B cell (primary cell): ENCODE results near the gene ITGB4. TPM values are rescaled to one million over a fixed set of nuclear protein-coding genes. Genes with fewer than 3 reads are reported as not detected.

Experiments
- ATAC-seq: fragments of 200-7000 bp; cut with Tn5 transposase; one replicate; pipeline ENCODE4 v1.10.0; 2021; ENCODE audit warnings: low read depth, mild to moderate bottlenecking, moderate number of reproducible peaks, moderate library complexity
- CTCF ChIA-PET: fragments of 350-600 bp; sonication (Branson Sonifier 250); formaldehyde crosslinking; loops from one replicate; lab custom pipeline; 2021; ENCODE audit warnings: antibody characterized with exemption, inconsistent platforms; lab: Charles Lee
- POLR2A ChIA-PET: fragments of 350-600 bp; sonication (Branson Sonifier 250); formaldehyde crosslinking; loops from one replicate; lab custom pipeline; 2021; ENCODE audit warnings: antibody characterized with exemption; lab: Charles Lee
- DNase-seq: peaks from one replicate; pipeline ENCODE4 v3.0.0; 2013
- H2AFZ ChIP-seq: 2 replicates; pipeline ENCODE4 v1.6.1; 2012; ENCODE audit warnings: mild to moderate bottlenecking, low read depth, low read length; ENCODE audit not compliant: insufficient read depth, poor library complexity, severe bottlenecking
- H3K27ac ChIP-seq, 2 donors: 1 replicate in 1 of 2; 2 replicates in 1 of 2; pipeline ENCODE4 v1.5.1; 2012 to 2013; ENCODE audit warnings: low read length in 2 of 2, mild to moderate bottlenecking in 2 of 2, moderate library complexity in 1 of 2
- H3K27me3 ChIP-seq, 4 experiments: fragments of 200-600 bp in 1 of 4; sonication (generic) in 1 of 4; replicated peaks in 1 of 4; 1 replicate in 2 of 4; 2 replicates in 2 of 4; pipeline versions ENCODE4 v1.6.1 to v1.7.0; 2013 to 2016; ENCODE audit warnings: low read length in 3 of 4, mild to moderate bottlenecking in 2 of 4, mixed read lengths in 1 of 4, moderate library complexity in 1 of 4; ENCODE audit not compliant: insufficient read depth in 4 of 4, control insufficient read depth in 3 of 4; ENCODE audit errors: control extremely low read depth in 1 of 4
- H3K36me3 ChIP-seq, 2 experiments: replicated peaks in 1 of 2; 1 replicate in 1 of 2; 2 replicates in 1 of 2; pipeline versions ENCODE4 v1.6.1 to v1.7.1; 2013; ENCODE audit warnings: low read length in 1 of 2; ENCODE audit not compliant: insufficient read depth in 2 of 2, control insufficient read depth in 1 of 2; ENCODE audit errors: control extremely low read depth in 1 of 2, extremely low read depth in 1 of 2
- H3K4me1 ChIP-seq, 2 donors: fragments of 200-600 bp in 1 of 2; sonication (generic) in 1 of 2; 1 replicate in 1 of 2; 2 replicates in 1 of 2; pipeline versions ENCODE4 v1.5.1 to v1.6.1; 2013 to 2017; ENCODE audit warnings: low read length in 2 of 2; ENCODE audit not compliant: control insufficient read depth in 2 of 2, insufficient read depth in 2 of 2
- H3K4me2 ChIP-seq: replicated peaks from 2 replicates; pipeline ENCODE3; 2012; ENCODE audit warnings: mild to moderate bottlenecking, low read depth, low read length; ENCODE audit not compliant: poor library complexity, severe bottlenecking
- H3K4me3 ChIP-seq, 5 experiments: fragments of 200-600 bp in 1 of 5; sonication (generic) in 1 of 5; 1 replicate in 3 of 5; 2 replicates in 2 of 5; pipeline versions ENCODE4 v1.5.1 to v1.7.0; 2011 to 2016; ENCODE audit warnings: low read length in 4 of 5, mild to moderate bottlenecking in 4 of 5, low read depth in 2 of 5, control low read depth in 1 of 5, moderate library complexity in 1 of 5; ENCODE audit not compliant: insufficient read depth in 1 of 5; ENCODE audit errors: control extremely low read depth in 1 of 5, extremely low read depth in 1 of 5
- H3K79me2 ChIP-seq: fragments of 200-600 bp; sonication (generic); one replicate; pipeline ENCODE4 v1.6.0; 2016; ENCODE audit warnings: low read length; ENCODE audit not compliant: control insufficient read depth, insufficient read depth
- H3K9ac ChIP-seq: fragments of 200-600 bp; sonication (generic); 2 replicates; pipeline ENCODE4 v1.6.1; 2017; ENCODE audit warnings: mild to moderate bottlenecking, low read length, moderate library complexity
- H3K9me3 ChIP-seq, 3 donors: one replicate each; pipeline versions ENCODE4 v1.6.1 to v1.7.1; 2013; ENCODE audit warnings: low read length in 2 of 3; ENCODE audit not compliant: control insufficient read depth in 2 of 3, insufficient read depth in 1 of 3; ENCODE audit errors: control extremely low read depth in 1 of 3
- H4K20me1 ChIP-seq: 2 replicates; pipeline ENCODE4 v1.6.0; 2012; ENCODE audit warnings: mild to moderate bottlenecking, low read length; ENCODE audit not compliant: insufficient read depth, control insufficient read depth, poor library complexity, severe bottlenecking
- H3K27ac Mint-ChIP-seq: one replicate; pipeline ENCODE4 v1.8.0; 2021; ENCODE audit warnings: mixed read lengths
- H3K27me3 Mint-ChIP-seq: one replicate; pipeline ENCODE4 v1.8.0; 2021; ENCODE audit warnings: mixed read lengths
- H3K4me1 Mint-ChIP-seq: one replicate; pipeline ENCODE4 v1.8.0; 2021; ENCODE audit warnings: mixed read lengths
- H3K4me3 Mint-ChIP-seq: one replicate; pipeline ENCODE4 v1.8.0; 2021; ENCODE audit warnings: mixed read lengths
- H3K9me3 Mint-ChIP-seq: one replicate; pipeline ENCODE4 v1.8.0; 2022; ENCODE audit warnings: mixed read lengths; ENCODE audit not compliant: insufficient read depth
- EZH2 ChIP-seq: IDR thresholded peaks from 2 replicates; pipeline ENCODE4 v1.6.1; 2012; ENCODE audit warnings: borderline replicate concordance, low read depth, mild to moderate bottlenecking, moderate library complexity, low read length; ENCODE audit not compliant: insufficient read depth, poor library complexity, severe bottlenecking
- WGBS: methylation state at CpG from one replicate; pipeline ENCODE4 v1.1.5; 2013; ENCODE audit warnings: missing lambda C conversion rate; ENCODE audit not compliant: insufficient coverage; 5-methylcytosine and 5-hydroxymethylcytosine counted together
- intact Hi-C: fragments of 100-400 bp; cut with micrococcal nuclease; formaldehyde crosslinking; loops from one replicate; pipeline ENCODE4 v1.10.0; 2022
- polyA plus RNA-seq: library from polyadenylated mRNA; depleted of rRNA; stranded (reverse); fragments of >200 nt; gene quantifications from 2 replicates; pipeline ENCODE4 v1.2.3, GENCODE V29; 2012
- total RNA-seq, 2 donors: library from RNA; stranded (reverse); fragments of 120-200 nt in 1 of 2; gene quantifications; 1 replicate in 1 of 2; 2 replicates in 1 of 2; pipeline versions ENCODE4 v1.2.3 to v1.2.4, GENCODE V29; 2013 to 2022
- TF ChIP-seq, protein P1 (sequence below): fragments of 200-600 bp; IDR thresholded peaks from one replicate; pipeline ENCODE4 v1.8.0; 2022; ENCODE audit warnings: antibody characterized with exemption, mild to moderate bottlenecking

Gene ITGB4
- total and polyA plus RNA-seq, 2 donors (not counting 1 experiment from before 2014, with no cell fraction given): 0.12 to 0.81 TPM

DNA sequence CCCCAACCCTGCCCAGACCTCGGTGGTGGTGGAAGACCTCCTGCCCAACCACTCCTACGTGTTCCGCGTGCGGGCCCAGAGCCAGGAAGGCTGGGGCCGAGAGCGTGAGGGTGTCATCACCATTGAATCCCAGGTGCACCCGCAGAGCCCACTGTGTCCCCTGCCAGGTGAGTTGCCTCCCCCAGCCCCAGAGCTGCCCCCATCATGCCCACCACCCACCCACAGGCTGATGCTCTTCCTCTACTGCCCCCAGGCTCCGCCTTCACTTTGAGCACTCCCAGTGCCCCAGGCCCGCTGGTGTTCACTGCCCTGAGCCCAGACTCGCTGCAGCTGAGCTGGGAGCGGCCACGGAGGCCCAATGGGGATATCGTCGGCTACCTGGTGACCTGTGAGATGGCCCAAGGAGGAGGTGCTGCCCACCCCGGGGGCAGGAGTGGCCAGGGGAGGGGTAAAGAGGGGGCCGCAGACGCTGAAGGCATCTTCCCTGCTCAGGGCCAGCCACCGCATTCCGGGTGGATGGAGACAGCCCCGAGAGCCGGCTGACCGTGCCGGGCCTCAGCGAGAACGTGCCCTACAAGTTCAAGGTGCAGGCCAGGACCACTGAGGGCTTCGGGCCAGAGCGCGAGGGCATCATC, 35.3 kb downstream of the ITGB4 start:
- Histone ChIP-seq H3K9ac (no peak overlapping the region), H2AFZ (no peak overlapping the region), H4K20me1 (no peaks in the 10 kb centered on the region), H3K4me2 (no peak overlapping the region), H3K79me2 (peaks cover 3% of the 10 kb centered on the region), H3K9me3 (no peaks in the 10 kb centered on the region), H3K27ac (no peak overlapping the region), H3K4me1 (peaks cover 6 to 18% of the 10 kb centered on the region in 2 donors), H3K4me3 (no peak overlapping the region), H3K27me3 (no peaks in the 10 kb centered on the region), H3K36me3 (peaks cover 0 to 7% of the 10 kb centered on the region in 2 experiments)
- WGBS: 96% methylated on average over 24 of the region's 29 CpGs
- Mint-ChIP-seq H3K27me3 (no peaks in the 10 kb centered on the region), H3K4me3 (no peak overlapping the region), H3K4me1 (peaks cover 16% of the 10 kb centered on the region), H3K9me3 (no peaks in the 10 kb centered on the region), H3K27ac (no peak overlapping the region)
- intact Hi-C loops: loop anchor here (10.0 kb wide), 1 partner anchor 248 kb away; the partner anchor contains the start of gene CDK3
- POLR2A ChIA-PET: no interaction called here
- ATAC-seq (no peak), DNase-seq (no peak)
- TF ChIP-seq, protein P1, sequence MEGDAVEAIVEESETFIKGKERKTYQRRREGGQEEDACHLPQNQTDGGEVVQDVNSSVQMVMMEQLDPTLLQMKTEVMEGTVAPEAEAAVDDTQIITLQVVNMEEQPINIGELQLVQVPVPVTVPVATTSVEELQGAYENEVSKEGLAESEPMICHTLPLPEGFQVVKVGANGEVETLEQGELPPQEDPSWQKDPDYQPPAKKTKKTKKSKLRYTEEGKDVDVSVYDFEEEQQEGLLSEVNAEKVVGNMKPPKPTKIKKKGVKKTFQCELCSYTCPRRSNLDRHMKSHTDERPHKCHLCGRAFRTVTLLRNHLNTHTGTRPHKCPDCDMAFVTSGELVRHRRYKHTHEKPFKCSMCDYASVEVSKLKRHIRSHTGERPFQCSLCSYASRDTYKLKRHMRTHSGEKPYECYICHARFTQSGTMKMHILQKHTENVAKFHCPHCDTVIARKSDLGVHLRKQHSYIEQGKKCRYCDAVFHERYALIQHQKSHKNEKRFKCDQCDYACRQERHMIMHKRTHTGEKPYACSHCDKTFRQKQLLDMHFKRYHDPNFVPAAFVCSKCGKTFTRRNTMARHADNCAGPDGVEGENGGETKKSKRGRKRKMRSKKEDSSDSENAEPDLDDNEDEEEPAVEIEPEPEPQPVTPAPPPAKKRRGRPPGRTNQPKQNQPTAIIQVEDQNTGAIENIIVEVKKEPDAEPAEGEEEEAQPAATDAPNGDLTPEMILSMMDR: no peak
- TF ChIP-seq EZH2: no peak
- CTCF ChIA-PET: interaction anchor here (0.9 kb wide), 1 partner anchor 9 kb away, joined by 3 read pairs; no protein-coding TSS in a partner anchor

DNA sequence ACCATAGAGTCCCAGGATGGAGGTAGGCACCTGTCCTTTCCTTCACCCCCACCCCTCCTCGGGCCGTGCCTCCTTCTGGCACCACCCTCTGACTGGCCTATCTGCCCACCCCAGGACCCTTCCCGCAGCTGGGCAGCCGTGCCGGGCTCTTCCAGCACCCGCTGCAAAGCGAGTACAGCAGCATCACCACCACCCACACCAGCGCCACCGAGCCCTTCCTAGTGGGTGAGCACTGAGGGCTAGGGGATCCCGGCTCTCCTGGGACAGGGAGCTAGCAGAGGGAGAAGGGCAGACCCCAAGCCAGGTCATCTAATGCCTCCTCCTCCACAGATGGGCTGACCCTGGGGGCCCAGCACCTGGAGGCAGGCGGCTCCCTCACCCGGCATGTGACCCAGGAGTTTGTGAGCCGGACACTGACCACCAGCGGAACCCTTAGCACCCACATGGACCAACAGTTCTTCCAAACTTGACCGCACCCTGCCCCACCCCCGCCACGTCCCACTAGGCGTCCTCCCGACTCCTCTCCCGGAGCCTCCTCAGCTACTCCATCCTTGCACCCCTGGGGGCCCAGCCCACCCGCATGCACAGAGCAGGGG, 35.9 kb downstream of the ITGB4 start:
- Mint-ChIP-seq H3K27me3 (no peaks in the 10 kb centered on the region), H3K27ac (no peak overlapping the region), H3K4me3 (no peak overlapping the region), H3K9me3 (no peaks in the 10 kb centered on the region), H3K4me1 (peaks cover 16% of the 10 kb centered on the region)
- Histone ChIP-seq H3K27me3 (no peaks in the 10 kb centered on the region), H3K79me2 (peaks cover 3% of the 10 kb centered on the region), H3K4me3 (no peak overlapping the region), H3K9ac (no peak overlapping the region), H3K4me1 (peaks cover 6 to 18% of the 10 kb centered on the region in 2 donors), H3K27ac (no peak overlapping the region), H3K9me3 (no peaks in the 10 kb centered on the region), H4K20me1 (no peaks in the 10 kb centered on the region), H2AFZ (no peak overlapping the region), H3K36me3 (peaks cover 0 to 7% of the 10 kb centered on the region in 2 experiments), H3K4me2 (no peak overlapping the region)
- ChIA-PET POLR2A (no interaction called here), CTCF (interaction anchor here (1.4 kb wide), 1 partner anchor 9 kb away, joined by 3 read pairs; no protein-coding TSS in a partner anchor)
- DNase-seq (no peak), ATAC-seq (no peak)
- 94% methylated on average over 14 of the region's 21 CpGs for WGBS
- intact Hi-C loops: loop anchor here (10.0 kb wide), 1 partner anchor 248 kb away; the partner anchor contains the start of gene CDK3
- TF ChIP-seq, protein P1: no peak
- TF ChIP-seq EZH2: no peak
